Measurements from ENCODE around the gene ZNF780B.

ZNF780B gene

DNA sequence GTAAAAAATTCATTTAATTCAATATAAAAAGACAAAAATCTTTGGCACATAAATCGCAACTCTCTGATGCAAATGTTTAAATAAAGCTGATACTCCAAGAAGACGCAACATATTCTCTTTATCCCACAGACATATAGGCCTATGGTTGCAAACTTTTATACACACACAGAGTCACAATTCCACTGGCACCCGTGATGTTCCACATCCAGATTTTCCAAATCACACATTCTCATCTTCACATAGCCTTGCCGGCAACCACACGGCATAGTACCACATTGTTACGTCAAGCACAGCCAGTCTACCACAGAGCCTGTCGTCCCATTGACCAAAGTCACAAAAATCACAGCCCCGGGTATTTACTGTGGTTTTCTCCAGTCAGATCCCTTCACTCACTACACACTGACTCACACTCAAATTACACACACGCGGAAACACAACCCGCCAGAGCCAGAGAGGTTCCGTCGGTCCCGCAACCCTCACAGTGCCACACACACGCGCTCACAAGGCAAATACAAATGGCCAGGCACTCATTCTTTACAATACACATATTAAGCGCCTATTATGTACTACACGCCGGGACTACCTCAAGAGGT lies 59.7 kb downstream of the ZNF780B start:
- H3K9me3 ChIP-seq (ENCODE audit: severe bottlenecking): no peaks in the 10 kb centered on the region
- H3K36me3 ChIP-seq (ENCODE audit: low read depth): 0 out of 2 replicates have a peak, but pooled peaks cover 4% of the 10 kb centered on the region
- ATAC-seq (ENCODE audit: low read depth) (peak; percentile 56), DNase-seq (ENCODE audit: low spot score) (no peak)
- H3K27me3 ChIP-seq (ENCODE audit: insufficient read depth, poor library complexity, severe bottlenecking): no peaks in the 10 kb centered on the region
- peak overlapping the region; percentile 67 for H3K4me3 ChIP-seq (ENCODE audit: severe bottlenecking)
- H3K4me1 ChIP-seq (ENCODE audit: insufficient read depth, poor library complexity, severe bottlenecking): peaks cover 11% of the 10 kb centered on the region
- TF ChIP-seq, protein P1, sequence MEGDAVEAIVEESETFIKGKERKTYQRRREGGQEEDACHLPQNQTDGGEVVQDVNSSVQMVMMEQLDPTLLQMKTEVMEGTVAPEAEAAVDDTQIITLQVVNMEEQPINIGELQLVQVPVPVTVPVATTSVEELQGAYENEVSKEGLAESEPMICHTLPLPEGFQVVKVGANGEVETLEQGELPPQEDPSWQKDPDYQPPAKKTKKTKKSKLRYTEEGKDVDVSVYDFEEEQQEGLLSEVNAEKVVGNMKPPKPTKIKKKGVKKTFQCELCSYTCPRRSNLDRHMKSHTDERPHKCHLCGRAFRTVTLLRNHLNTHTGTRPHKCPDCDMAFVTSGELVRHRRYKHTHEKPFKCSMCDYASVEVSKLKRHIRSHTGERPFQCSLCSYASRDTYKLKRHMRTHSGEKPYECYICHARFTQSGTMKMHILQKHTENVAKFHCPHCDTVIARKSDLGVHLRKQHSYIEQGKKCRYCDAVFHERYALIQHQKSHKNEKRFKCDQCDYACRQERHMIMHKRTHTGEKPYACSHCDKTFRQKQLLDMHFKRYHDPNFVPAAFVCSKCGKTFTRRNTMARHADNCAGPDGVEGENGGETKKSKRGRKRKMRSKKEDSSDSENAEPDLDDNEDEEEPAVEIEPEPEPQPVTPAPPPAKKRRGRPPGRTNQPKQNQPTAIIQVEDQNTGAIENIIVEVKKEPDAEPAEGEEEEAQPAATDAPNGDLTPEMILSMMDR (IDR thresholded peaks at IDR 0.05; ENCODE audit: poor library complexity, severe bottlenecking): no peak
- peak overlapping the region; percentile 15 for H3K27ac ChIP-seq (ENCODE audit: poor library complexity, severe bottlenecking)

DNA sequence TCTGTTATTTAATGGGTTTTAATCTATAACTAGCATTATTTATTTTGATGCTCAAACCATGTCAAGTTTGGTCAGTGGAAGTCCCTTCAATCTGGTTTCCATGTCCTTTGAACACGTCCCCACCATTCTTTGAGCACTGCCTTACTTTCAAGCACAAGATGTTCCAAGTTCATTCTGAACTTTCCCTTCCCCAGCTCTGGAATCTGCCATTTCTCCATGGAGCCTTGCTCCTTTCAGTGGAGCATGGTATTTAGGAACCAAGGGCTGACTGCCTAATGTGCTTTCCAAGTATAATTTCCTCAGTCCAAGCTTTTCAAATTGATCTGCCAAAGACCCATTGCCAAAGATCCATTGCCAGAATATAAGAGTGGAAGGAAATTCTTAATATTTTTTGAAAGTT lies 60.2 kb downstream of the ZNF780B start:
- TF ChIP-seq, protein P1 (IDR thresholded peaks at IDR 0.05; ENCODE audit: poor library complexity, severe bottlenecking): no peak
- DNase-seq (ENCODE audit: low spot score) (no peak), ATAC-seq (ENCODE audit: low read depth) (no peak)
- Histone ChIP-seq H3K27me3 (ENCODE audit: insufficient read depth, poor library complexity, severe bottlenecking) (no peaks in the 10 kb centered on the region), H3K9me3 (ENCODE audit: severe bottlenecking) (no peaks in the 10 kb centered on the region), H3K4me3 (ENCODE audit: severe bottlenecking) (peak overlapping the region; percentile 67), H3K27ac (ENCODE audit: poor library complexity, severe bottlenecking) (no peak overlapping the region), H3K4me1 (ENCODE audit: insufficient read depth, poor library complexity, severe bottlenecking) (peaks cover 11% of the 10 kb centered on the region), H3K36me3 (ENCODE audit: low read depth) (0 out of 2 replicates have a peak, but pooled peaks cover 4% of the 10 kb centered on the region)

DNA sequence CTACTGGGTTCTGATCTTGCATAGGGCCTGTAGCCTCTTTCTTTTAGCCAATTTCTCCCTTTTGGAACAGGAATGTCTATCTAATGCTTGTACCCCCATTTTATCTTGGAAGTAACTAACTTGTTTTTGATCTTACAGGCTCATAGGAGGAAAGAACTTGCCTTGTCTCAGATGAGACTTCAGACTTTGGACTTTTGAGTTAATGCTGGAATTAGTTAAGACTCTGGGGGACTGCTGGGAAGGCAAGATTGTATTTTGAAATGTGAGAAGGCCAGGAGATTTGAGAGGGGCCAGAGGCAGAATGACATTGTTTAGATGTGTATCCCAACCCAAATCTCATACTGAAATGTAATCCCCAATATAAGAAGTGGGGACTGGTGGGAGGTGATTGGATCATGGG lies 61.7 kb downstream of the ZNF780B start:
- Histone ChIP-seq H3K4me1 (ENCODE audit: insufficient read depth, poor library complexity, severe bottlenecking) (peaks cover 11% of the 10 kb centered on the region), H3K9me3 (ENCODE audit: severe bottlenecking) (no peaks in the 10 kb centered on the region), H3K27me3 (ENCODE audit: insufficient read depth, poor library complexity, severe bottlenecking) (no peaks in the 10 kb centered on the region), H3K4me3 (ENCODE audit: severe bottlenecking) (no peak overlapping the region), H3K27ac (ENCODE audit: poor library complexity, severe bottlenecking) (no peak overlapping the region), H3K36me3 (ENCODE audit: low read depth) (0 out of 2 replicates have a peak, but pooled peaks cover 4% of the 10 kb centered on the region)
- DNase-seq (ENCODE audit: low spot score) (no peak), ATAC-seq (ENCODE audit: low read depth) (no peak)
- TF ChIP-seq, protein P1 (IDR thresholded peaks at IDR 0.05; ENCODE audit: poor library complexity, severe bottlenecking): no peak

DNA sequence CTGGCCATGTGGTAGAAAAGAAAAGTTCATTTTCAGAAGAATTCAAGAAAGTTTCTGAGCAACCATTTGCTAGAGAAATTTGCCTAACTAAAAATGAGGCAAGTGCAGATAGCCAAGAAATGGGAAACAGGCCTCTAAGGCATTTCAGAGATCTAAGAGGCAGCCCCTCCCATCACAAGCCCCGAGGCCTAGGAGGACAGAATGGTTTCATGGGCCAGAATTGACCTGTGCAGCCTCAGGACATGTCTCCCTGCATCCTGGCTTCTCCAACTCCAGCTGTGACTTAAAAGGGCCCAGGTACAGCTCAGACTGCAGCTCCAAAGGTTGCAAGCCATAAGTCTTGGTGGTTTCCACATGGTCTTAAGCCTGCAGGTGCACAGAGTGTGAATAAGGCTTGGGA lies 62.4 kb downstream of the ZNF780B start:
- Histone ChIP-seq H3K27me3 (ENCODE audit: insufficient read depth, poor library complexity, severe bottlenecking) (no peaks in the 10 kb centered on the region), H3K9me3 (ENCODE audit: severe bottlenecking) (no peaks in the 10 kb centered on the region), H3K27ac (ENCODE audit: poor library complexity, severe bottlenecking) (no peak overlapping the region), H3K4me3 (ENCODE audit: severe bottlenecking) (no peak overlapping the region), H3K36me3 (ENCODE audit: low read depth) (0 out of 2 replicates have a peak, but pooled peaks cover 4% of the 10 kb centered on the region), H3K4me1 (ENCODE audit: insufficient read depth, poor library complexity, severe bottlenecking) (peaks cover 11% of the 10 kb centered on the region)
- DNase-seq (ENCODE audit: low spot score) (no peak), ATAC-seq (ENCODE audit: low read depth) (no peak)
- TF ChIP-seq, protein P1 (IDR thresholded peaks at IDR 0.05; ENCODE audit: poor library complexity, severe bottlenecking): no peak

DNA sequence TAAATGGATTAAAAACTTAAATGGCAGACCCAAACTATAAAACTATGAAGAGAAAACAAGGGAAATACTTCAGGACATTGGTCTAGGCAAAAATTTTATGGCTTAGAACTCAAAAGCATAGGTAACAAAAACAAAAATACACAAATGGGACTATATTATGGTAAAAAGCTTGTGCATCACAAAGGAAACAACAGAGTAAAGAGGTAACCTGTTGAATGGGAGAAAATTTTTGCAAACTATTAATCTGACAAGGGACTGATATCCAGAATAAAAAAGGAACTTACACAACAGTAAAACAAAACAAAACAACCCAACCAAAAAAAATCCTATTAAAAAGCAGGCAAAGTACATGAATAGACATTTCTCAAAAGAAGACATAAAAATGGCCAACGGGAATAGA lies 68.4 kb downstream of the ZNF780B start:
- no peaks in the 10 kb centered on the region for H3K27me3 ChIP-seq (ENCODE audit: insufficient read depth, poor library complexity, severe bottlenecking)
- H3K9me3 ChIP-seq (ENCODE audit: severe bottlenecking): peaks cover 9% of the 10 kb centered on the region
- no peaks in the 10 kb centered on the region for H3K4me1 ChIP-seq (ENCODE audit: insufficient read depth, poor library complexity, severe bottlenecking)
- TF ChIP-seq, protein P1 (IDR thresholded peaks at IDR 0.05; ENCODE audit: poor library complexity, severe bottlenecking): no peak
- peaks cover 12% of the 10 kb centered on the region for H3K36me3 ChIP-seq (ENCODE audit: low read depth)
- H3K4me3 ChIP-seq (ENCODE audit: severe bottlenecking): no peak overlapping the region
- no peak for ATAC-seq (ENCODE audit: low read depth)
- H3K27ac ChIP-seq (ENCODE audit: poor library complexity, severe bottlenecking): no peak overlapping the region
- no peak for DNase-seq (ENCODE audit: low spot score)
